ENCODE results near the gene ZFPM1.

- TF ChIP-seq CTCF (IDR thresholded peaks at IDR 0.05) (no peak), POLR2A (IDR thresholded peaks at IDR 0.05) (no peak)
Observed at GRCh38 chr16:88515371-88515770, 62.3 kb downstream of the ZFPM1 start.

Measured in thyroid gland (tissue), 4 donors.